Measurements from ENCODE around the gene IFT27.

Gene IFT27

GRCh38 chr22:36775586-36775963 is 344 bp downstream of the IFT27 start:
- Histone ChIP-seq H3K27me3 (ENCODE audit: insufficient read depth, poor library complexity, severe bottlenecking) (no peaks in the 10 kb centered on the region), H3K4me3 (replicated peaks; ENCODE audit: insufficient read depth, low read length) (peak overlapping the region; percentile 83), H3K27ac (replicated peaks) (peak overlapping the region; percentile 46)
- no peak for TF ChIP-seq GABPA (IDR thresholded peaks at IDR 0.05; ENCODE audit: low read depth)
- no peak for TF ChIP-seq REST (IDR thresholded peaks at IDR 0.05; ENCODE audit: insufficient replicate concordance, low read depth)
- TF ChIP-seq SPI1 (IDR thresholded peaks at IDR 0.05; ENCODE audit: borderline replicate concordance, low read depth): no peak
- no peak for TF ChIP-seq CTCF (IDR thresholded peaks at IDR 0.05; ENCODE audit: insufficient read depth, low read length)
- no peak for TF ChIP-seq POLR2AphosphoS5 (IDR thresholded peaks at IDR 0.05; ENCODE audit: low read depth)
- no peak for DNase-seq (ENCODE audit: low read depth in 1 of 2, low spot score in 1 of 2)

GRCh38 chr22:36773935-36774334 is 2.0 kb downstream of the IFT27 start:
- H3K4me3 ChIP-seq (replicated peaks; ENCODE audit: insufficient read depth, low read length): no peak overlapping the region
- DNase-seq (ENCODE audit: low read depth in 1 of 2, low spot score in 1 of 2): peak; percentile 25 to 46
- H3K27ac ChIP-seq (replicated peaks): no peak overlapping the region
- TF ChIP-seq POLR2AphosphoS5 (IDR thresholded peaks at IDR 0.05; ENCODE audit: low read depth) (no peak), CTCF (IDR thresholded peaks at IDR 0.05; ENCODE audit: insufficient read depth, low read length) (peak; percentile 32), REST (IDR thresholded peaks at IDR 0.05; ENCODE audit: insufficient replicate concordance, low read depth) (no peak), GABPA (IDR thresholded peaks at IDR 0.05; ENCODE audit: low read depth) (no peak), SPI1 (IDR thresholded peaks at IDR 0.05; ENCODE audit: borderline replicate concordance, low read depth) (peak; percentile 68)
- no peaks in the 10 kb centered on the region for H3K27me3 ChIP-seq (ENCODE audit: insufficient read depth, poor library complexity, severe bottlenecking)

GRCh38 chr22:36772451-36772850 is 3.5 kb downstream of the IFT27 start:
- H3K27ac ChIP-seq (replicated peaks): no peak overlapping the region
- H3K27me3 ChIP-seq (ENCODE audit: insufficient read depth, poor library complexity, severe bottlenecking): no peaks in the 10 kb centered on the region
- TF ChIP-seq POLR2AphosphoS5 (IDR thresholded peaks at IDR 0.05; ENCODE audit: low read depth) (no peak), GABPA (IDR thresholded peaks at IDR 0.05; ENCODE audit: low read depth) (no peak), REST (IDR thresholded peaks at IDR 0.05; ENCODE audit: insufficient replicate concordance, low read depth) (no peak), CTCF (IDR thresholded peaks at IDR 0.05; ENCODE audit: insufficient read depth, low read length) (no peak), SPI1 (IDR thresholded peaks at IDR 0.05; ENCODE audit: borderline replicate concordance, low read depth) (no peak)
- no peak for DNase-seq (ENCODE audit: low read depth in 1 of 2, low spot score in 1 of 2)
- no peak overlapping the region for H3K4me3 ChIP-seq (replicated peaks; ENCODE audit: insufficient read depth, low read length)

All from HL-60 (cell line).